Cardiac muscle cell (in vitro differentiated cells and primary cell): ENCODE measurements around the gene MACO1. TPM values are rescaled to one million over a fixed set of nuclear protein-coding genes. Genes with fewer than 3 reads are reported as not detected.

Experiments used
- DNase-seq, 2 donors: peaks; one replicate each; pipeline versions ENCODE4 v3.0.0 to v3.0.0-alpha.2; 2010 to 2017; ENCODE audit warnings: low read depth in 1 of 2, low spot score in 1 of 2
- H3K27ac ChIP-seq: fragments of 200-600 bp; sonication (generic); 2 replicates; pipeline ENCODE4 v1.5.1; 2016
- H3K27me3 ChIP-seq: fragments of 200-600 bp; sonication (generic); 2 replicates; pipeline ENCODE4 v1.6.0; 2016; ENCODE audit warnings: control low read depth
- H3K36me3 ChIP-seq: fragments of 200-600 bp; sonication (generic); 2 replicates; pipeline ENCODE4 v1.5.1; 2016; ENCODE audit warnings: control low read depth
- H3K4me1 ChIP-seq: fragments of 200-600 bp; sonication (generic); 2 replicates; pipeline ENCODE4 v1.8.1; 2017; ENCODE audit warnings: low read depth, mild to moderate bottlenecking, mixed run types
- H3K4me3 ChIP-seq: fragments of 200-600 bp; sonication (generic); 2 replicates; pipeline ENCODE4 v1.5.1; 2016; ENCODE audit warnings: mild to moderate bottlenecking
- H3K9me3 ChIP-seq: fragments of 200-600 bp; sonication (generic); 2 replicates; pipeline ENCODE4 v1.5.1; 2017; ENCODE audit warnings: low read depth, mild to moderate bottlenecking, control low read depth
- CTCF ChIP-seq: IDR thresholded peaks from 2 replicates; pipeline ENCODE4 v1.5.1; 2012; ENCODE audit warnings: low read depth, mild to moderate bottlenecking, low read length
- polyA plus RNA-seq: library from polyadenylated mRNA; unstranded; fragments of >200 nt; fragmentation: Nextera tagmentation; extraction: Ambion mirVana; gene quantifications from 2 replicates; pipeline ENCODE4 v1.2.1, GENCODE V29; 2016
- total RNA-seq: library from RNA; depleted of rRNA; stranded (reverse); fragments of >200 nt; gene quantifications from 2 replicates; pipeline ENCODE4 v1.2.3, GENCODE V29; 2016

MACO1 gene
- total and polyA plus RNA-seq, 2 experiments from 2014 or later = 10.6 to 13.8 TPM

- H3K27me3 ChIP-seq = no peaks in the 10 kb centered on the region
- H3K36me3 ChIP-seq = peaks cover 15% of the 10 kb centered on the region
- H3K4me3 ChIP-seq = no peak overlapping the region
- no peak for TF ChIP-seq CTCF
- peaks cover 4% of the 10 kb centered on the region for H3K4me1 ChIP-seq
- DNase-seq = peak in 1 of 2 donors; percentile 55
- H3K9me3 ChIP-seq = no peaks in the 10 kb centered on the region
- H3K27ac ChIP-seq = peak overlapping the region; percentile 60
Measured at GRCh38 chr1:25500694-25501093, 70.0 kb downstream of the MACO1 start.

- Histone ChIP-seq H3K36me3 (peaks cover 15% of the 10 kb centered on the region), H3K4me3 (no peak overlapping the region), H3K9me3 (no peaks in the 10 kb centered on the region), H3K4me1 (peaks cover 4% of the 10 kb centered on the region), H3K27ac (peak overlapping the region; percentile 60), H3K27me3 (no peaks in the 10 kb centered on the region)
- peak; percentile 27 for TF ChIP-seq CTCF
- DNase-seq = peak in 1 of 2 donors; percentile 65
Measured at GRCh38 chr1:25501235-25502058, 70.8 kb downstream of the MACO1 start.

GRCh38 chr1:25502957-25503356 is 72.3 kb downstream of the MACO1 start:
- peaks cover 4% of the 10 kb centered on the region for H3K4me1 ChIP-seq
- H3K4me3 ChIP-seq = no peak overlapping the region
- no peak overlapping the region for H3K27ac ChIP-seq
- H3K36me3 ChIP-seq = peaks cover 11% of the 10 kb centered on the region
- no peak for DNase-seq
- H3K27me3 ChIP-seq = no peaks in the 10 kb centered on the region
- H3K9me3 ChIP-seq = no peaks in the 10 kb centered on the region
- TF ChIP-seq CTCF = no peak

- H3K4me1 ChIP-seq = peaks cover 4% of the 10 kb centered on the region
- H3K27me3 ChIP-seq = no peaks in the 10 kb centered on the region
- no peak overlapping the region for H3K4me3 ChIP-seq
- no peaks in the 10 kb centered on the region for H3K9me3 ChIP-seq
- peak; percentile 29 for TF ChIP-seq CTCF
- DNase-seq = peak in 1 of 2 donors; percentile 62
- no peak overlapping the region for H3K27ac ChIP-seq
- H3K36me3 ChIP-seq = peaks cover 3% of the 10 kb centered on the region
Measured at GRCh38 chr1:25503551-25504426, 73.1 kb downstream of the MACO1 start.

GRCh38 chr1:25504706-25505595 is 74.3 kb downstream of the MACO1 start:
- Histone ChIP-seq H3K4me3 (no peak overlapping the region), H3K27ac (peak overlapping the region; percentile 12), H3K9me3 (no peaks in the 10 kb centered on the region), H3K27me3 (no peaks in the 10 kb centered on the region), H3K36me3 (no peaks in the 10 kb centered on the region), H3K4me1 (peaks cover 4% of the 10 kb centered on the region)
- TF ChIP-seq CTCF = no peak
- peak in 1 of 2 donors; percentile 58 for DNase-seq
